Natural killer cell (primary cell): ENCODE results near the gene MBD6. TPM values are rescaled to one million over a fixed set of nuclear protein-coding genes. Genes with fewer than 3 reads are reported as not detected.

ENCODE experiments used
- ATAC-seq, 3 donors: fragments of 150-1000 bp in 2 of 3; fragments of 200-7000 bp in 1 of 3; cut with Tn5 transposase; 1 replicate in 1 of 3; 2 replicates in 2 of 3; pipeline ENCODE4 v1.10.0; 2021; ENCODE audit warnings: mild to moderate bottlenecking in 2 of 3, moderate library complexity in 2 of 3
- DNase-seq, 2 donors: peaks; one replicate each; pipeline versions ENCODE4 v3.0.0 to v3.0.0-alpha.2; 2013 to 2021; ENCODE audit warnings: mixed read lengths in 1 of 2
- H3K27ac ChIP-seq: one replicate; pipeline ENCODE4 v1.5.1; 2013; ENCODE audit warnings: mild to moderate bottlenecking, low read length
- H3K27me3 ChIP-seq: one replicate; pipeline ENCODE4 v1.6.1; 2013; ENCODE audit warnings: low read length; ENCODE audit not compliant: control insufficient read depth, insufficient read depth
- H3K36me3 ChIP-seq: one replicate; pipeline ENCODE4 v1.6.1; 2013; ENCODE audit warnings: low read length; ENCODE audit not compliant: control insufficient read depth, insufficient read depth
- H3K4me1 ChIP-seq: one replicate; pipeline ENCODE4 v1.6.1; 2013; ENCODE audit warnings: low read length; ENCODE audit not compliant: control insufficient read depth, insufficient read depth
- H3K4me3 ChIP-seq: one replicate; pipeline ENCODE4 v1.5.1; 2013; ENCODE audit warnings: low read length
- H3K9me3 ChIP-seq: one replicate; pipeline ENCODE4 v1.6.1; 2013; ENCODE audit warnings: low read length; ENCODE audit not compliant: control insufficient read depth, insufficient read depth
- H3K27ac Mint-ChIP-seq, 2 donors: one replicate each; pipeline ENCODE4 v1.8.0; 2022; ENCODE audit warnings: mild to moderate bottlenecking in 2 of 2, mixed read lengths in 2 of 2, moderate library complexity in 1 of 2
- H3K27me3 Mint-ChIP-seq, 2 donors: one replicate each; pipeline ENCODE4 v1.8.0; 2022; ENCODE audit warnings: low read depth in 2 of 2, mixed read lengths in 2 of 2
- H3K36me3 Mint-ChIP-seq: one replicate; pipeline ENCODE4 v1.8.0; 2022; ENCODE audit warnings: mixed read lengths
- H3K4me1 Mint-ChIP-seq, 2 donors: one replicate each; pipeline ENCODE4 v1.8.0; 2022; ENCODE audit warnings: mixed read lengths in 2 of 2
- H3K4me3 Mint-ChIP-seq: one replicate; pipeline ENCODE4 v1.8.0; 2022; ENCODE audit warnings: mild to moderate bottlenecking, moderate library complexity, mixed read lengths
- H3K9me3 Mint-ChIP-seq, 2 donors: one replicate each; pipeline ENCODE4 v1.8.0; 2022; ENCODE audit warnings: mixed read lengths in 2 of 2
- CTCF ChIP-seq: fragments of 200-600 bp; IDR thresholded peaks from one replicate; pipeline ENCODE4 v1.8.0; 2022; ENCODE audit warnings: antibody characterized with exemption
- WGBS: methylation state at CpG from one replicate; pipeline ENCODE4 v1.1.7; 2013; ENCODE audit warnings: missing lambda C conversion rate; ENCODE audit not compliant: insufficient coverage; 5-methylcytosine and 5-hydroxymethylcytosine counted together
- intact Hi-C: fragments of 100-400 bp; cut with micrococcal nuclease; formaldehyde crosslinking; loops from one replicate; pipeline ENCODE4 v1.14.2; 2022
- total RNA-seq, 4 donors: library from RNA; stranded (reverse); fragments of 120-200 nt in 1 of 4; gene quantifications; one replicate each; pipeline versions ENCODE4 v1.2.3 to v1.2.4, GENCODE V29; 2013 to 2022

MBD6 gene
- total RNA-seq, 3 donors from 2014 or later (not counting 1 experiment from before 2014, with no cell fraction given) = 130 to 142 (median 139) TPM

GRCh38 chr12:57518920-57519795 is 3.5 kb upstream of the MBD6 start:
- 35% methylated on average over 7 of the region's 7 CpGs for WGBS
- Mint-ChIP-seq H3K4me1 (peaks cover 33 to 68% of the 10 kb centered on the region in 2 donors), H3K27me3 (no peaks in the 10 kb centered on the region)

GRCh38 chr12:57519796-57520052 is 2.9 kb upstream of the MBD6 start:
- H3K36me3 Mint-ChIP-seq = peaks cover 7% of the 10 kb centered on the region
- peak overlapping the region; percentile 99 for H3K4me3 ChIP-seq
- H3K27ac Mint-ChIP-seq = peak overlapping the region; percentile 99
- peaks cover 55% of the 10 kb centered on the region for H3K4me1 ChIP-seq
- no peaks in the 10 kb centered on the region for H3K27me3 Mint-ChIP-seq
- peaks cover 38 to 74% of the 10 kb centered on the region in 2 donors for H3K4me1 Mint-ChIP-seq
- H3K36me3 ChIP-seq = peaks cover 39% of the 10 kb centered on the region
- peak overlapping the region; percentile 97 for H3K4me3 Mint-ChIP-seq
- H3K9me3 ChIP-seq = no peaks in the 10 kb centered on the region
- no peak for TF ChIP-seq CTCF
- DNase-seq (peak in 1 of 2 donors; percentile 46), ATAC-seq (no peak)
- no peaks in the 10 kb centered on the region for H3K9me3 Mint-ChIP-seq
- intact Hi-C loops = loop anchor here (1.0 to 5.0 kb wide), 3 partner anchors 40 to 233 kb away; partner anchors contain the start of genes ARHGAP9, CDK4 and OS9
- 0% methylated on average over 8 of the region's 8 CpGs for WGBS
- peak overlapping the region; percentile 99 for H3K27ac ChIP-seq
- no peaks in the 10 kb centered on the region for H3K27me3 ChIP-seq

More at GRCh38 chr12:57518920-57519795, 3.5 kb upstream of the MBD6 start:
- H3K4me1 ChIP-seq = peaks cover 51% of the 10 kb centered on the region
- Mint-ChIP-seq H3K27ac (peak overlapping the region; percentile 99), H3K36me3 (peaks cover 7% of the 10 kb centered on the region), H3K9me3 (no peaks in the 10 kb centered on the region), H3K4me3 (peak overlapping the region; percentile 97)
- peak in 1 of 2 donors; percentile 36 for DNase-seq
- peaks cover 40% of the 10 kb centered on the region for H3K36me3 ChIP-seq
- no peaks in the 10 kb centered on the region for H3K27me3 ChIP-seq
- H3K27ac ChIP-seq = peak overlapping the region; percentile 99
- no peak for TF ChIP-seq CTCF
- no peak for ATAC-seq
- peak overlapping the region; percentile 99 for H3K4me3 ChIP-seq
- H3K9me3 ChIP-seq = no peaks in the 10 kb centered on the region
- intact Hi-C loops = no loop called here

- Mint-ChIP-seq H3K27me3 (no peaks in the 10 kb centered on the region), H3K4me3 (peak within 1 kb of the TSS; percentile 97), H3K4me1 (peaks cover 37 to 79% of the 10 kb centered on the region in 2 donors), H3K36me3 (peaks cover 7% of the 10 kb centered on the region), H3K27ac (peak within 1 kb of the TSS; percentile 99), H3K9me3 (no peaks in the 10 kb centered on the region)
- WGBS = 0% methylated on average over 52 of the region's 52 CpGs
- ATAC-seq = peak; percentile 71 to 91 (median 78)
- DNase-seq = peak; percentile 99 to 100
- peaks cover 37% of the 10 kb centered on the region for H3K36me3 ChIP-seq
- TF ChIP-seq CTCF = no peak
- H3K27ac ChIP-seq = peak within 1 kb of the TSS; percentile 99
- no peaks in the 10 kb centered on the region for H3K9me3 ChIP-seq
- intact Hi-C loops = loop anchor here (1.0 to 5.0 kb wide), 3 partner anchors 41 to 232 kb away; partner anchors contain the start of genes ARHGAP9, CDK4 and OS9
- H3K4me3 ChIP-seq = peak within 1 kb of the TSS; percentile 99
- no peaks in the 10 kb centered on the region for H3K27me3 ChIP-seq
- peaks cover 60% of the 10 kb centered on the region for H3K4me1 ChIP-seq
These were observed 2.4 kb upstream of the MBD6 start, which contains the start of gene DDIT3 for GRCh38 chr12:57520053-57520818. DDIT3 (minus strand) TSS chr12:57520514; CDS start chr12:57517406, 3,108 bp downstream.
